Measurements from ENCODE around the gene OSTM1.

OSTM1 gene

GRCh38 chr6:108113557-108114519 is 39.3 kb upstream of the OSTM1 start:
- peak overlapping the region; percentile 61 for H3K4me3 Mint-ChIP-seq
- peaks cover 90% of the 10 kb centered on the region for H3K27me3 Mint-ChIP-seq (ENCODE audit: low read depth)
- H3K27ac Mint-ChIP-seq = peak overlapping the region; percentile 0
- peaks cover 30% of the 10 kb centered on the region for H3K4me1 Mint-ChIP-seq (ENCODE audit: low read depth)
- H3K9me3 Mint-ChIP-seq = no peaks in the 10 kb centered on the region
- peaks cover 5% of the 10 kb centered on the region for H3K36me3 Mint-ChIP-seq (ENCODE audit: low read depth)

- Mint-ChIP-seq H3K9me3 (no peaks in the 10 kb centered on the region), H3K4me1 (ENCODE audit: low read depth) (peaks cover 1% of the 10 kb centered on the region), H3K4me3 (no peak overlapping the region), H3K27ac (no peak overlapping the region), H3K36me3 (ENCODE audit: low read depth) (no peaks in the 10 kb centered on the region), H3K27me3 (ENCODE audit: low read depth) (peaks cover 60% of the 10 kb centered on the region)
Measured at GRCh38 chr6:108108374-108108773, 33.8 kb upstream of the OSTM1 start.

GRCh38 chr6:108107102-108107501 is 32.6 kb upstream of the OSTM1 start:
- no peaks in the 10 kb centered on the region for H3K36me3 Mint-ChIP-seq (ENCODE audit: low read depth)
- H3K4me3 Mint-ChIP-seq = no peak overlapping the region
- no peaks in the 10 kb centered on the region for H3K4me1 Mint-ChIP-seq (ENCODE audit: low read depth)
- H3K27ac Mint-ChIP-seq = no peak overlapping the region
- H3K9me3 Mint-ChIP-seq = no peaks in the 10 kb centered on the region
- peaks cover 53% of the 10 kb centered on the region for H3K27me3 Mint-ChIP-seq (ENCODE audit: low read depth)

GRCh38 chr6:108106694-108107093 is 32.2 kb upstream of the OSTM1 start:
- Mint-ChIP-seq H3K27ac (no peak overlapping the region), H3K4me3 (no peak overlapping the region), H3K36me3 (ENCODE audit: low read depth) (no peaks in the 10 kb centered on the region), H3K4me1 (ENCODE audit: low read depth) (no peaks in the 10 kb centered on the region), H3K9me3 (no peaks in the 10 kb centered on the region), H3K27me3 (ENCODE audit: low read depth) (peaks cover 49% of the 10 kb centered on the region)

GRCh38 chr6:108106261-108106660 is 31.7 kb upstream of the OSTM1 start:
- Mint-ChIP-seq H3K9me3 (no peaks in the 10 kb centered on the region), H3K4me3 (no peak overlapping the region), H3K36me3 (ENCODE audit: low read depth) (no peaks in the 10 kb centered on the region), H3K27ac (no peak overlapping the region), H3K27me3 (ENCODE audit: low read depth) (peaks cover 47% of the 10 kb centered on the region), H3K4me1 (ENCODE audit: low read depth) (no peaks in the 10 kb centered on the region)

GRCh38 chr6:108105571-108105970 is 31.0 kb upstream of the OSTM1 start:
- H3K4me3 Mint-ChIP-seq = no peak overlapping the region
- H3K27me3 Mint-ChIP-seq (ENCODE audit: low read depth) = peaks cover 46% of the 10 kb centered on the region
- no peaks in the 10 kb centered on the region for H3K4me1 Mint-ChIP-seq (ENCODE audit: low read depth)
- H3K27ac Mint-ChIP-seq = no peak overlapping the region
- H3K9me3 Mint-ChIP-seq = no peaks in the 10 kb centered on the region
- no peaks in the 10 kb centered on the region for H3K36me3 Mint-ChIP-seq (ENCODE audit: low read depth)

- Mint-ChIP-seq H3K9me3 (no peaks in the 10 kb centered on the region), H3K4me1 (ENCODE audit: low read depth) (no peaks in the 10 kb centered on the region), H3K27ac (no peak overlapping the region), H3K36me3 (ENCODE audit: low read depth) (no peaks in the 10 kb centered on the region), H3K27me3 (ENCODE audit: low read depth) (peaks cover 36% of the 10 kb centered on the region), H3K4me3 (no peak overlapping the region)
Measured at GRCh38 chr6:108102965-108103364, 28.4 kb upstream of the OSTM1 start.

- Mint-ChIP-seq H3K27me3 (ENCODE audit: low read depth) (peaks cover 25% of the 10 kb centered on the region), H3K4me3 (no peak overlapping the region), H3K36me3 (ENCODE audit: low read depth) (no peaks in the 10 kb centered on the region), H3K4me1 (ENCODE audit: low read depth) (no peaks in the 10 kb centered on the region), H3K27ac (no peak overlapping the region), H3K9me3 (no peaks in the 10 kb centered on the region)
Measured at GRCh38 chr6:108100003-108100402, 25.5 kb upstream of the OSTM1 start.

- no peaks in the 10 kb centered on the region for H3K9me3 Mint-ChIP-seq
- no peaks in the 10 kb centered on the region for H3K4me1 Mint-ChIP-seq (ENCODE audit: low read depth)
- peaks cover 26% of the 10 kb centered on the region for H3K27me3 Mint-ChIP-seq (ENCODE audit: low read depth)
- no peak overlapping the region for H3K4me3 Mint-ChIP-seq
- H3K27ac Mint-ChIP-seq = no peak overlapping the region
- no peaks in the 10 kb centered on the region for H3K36me3 Mint-ChIP-seq (ENCODE audit: low read depth)
Measured at GRCh38 chr6:108097882-108098281, 23.3 kb upstream of the OSTM1 start.

GRCh38 chr6:108093781-108094300 is 19.3 kb upstream of the OSTM1 start:
- no peaks in the 10 kb centered on the region for H3K9me3 Mint-ChIP-seq
- no peaks in the 10 kb centered on the region for H3K36me3 Mint-ChIP-seq (ENCODE audit: low read depth)
- peaks cover 27% of the 10 kb centered on the region for H3K27me3 Mint-ChIP-seq (ENCODE audit: low read depth)
- no peak overlapping the region for H3K4me3 Mint-ChIP-seq
- no peak overlapping the region for H3K27ac Mint-ChIP-seq
- no peaks in the 10 kb centered on the region for H3K4me1 Mint-ChIP-seq (ENCODE audit: low read depth)

GRCh38 chr6:108091288-108091687 is 16.7 kb upstream of the OSTM1 start:
- Mint-ChIP-seq H3K4me1 (ENCODE audit: low read depth) (no peaks in the 10 kb centered on the region), H3K27ac (no peak overlapping the region), H3K9me3 (no peaks in the 10 kb centered on the region), H3K4me3 (no peak overlapping the region), H3K36me3 (ENCODE audit: low read depth) (no peaks in the 10 kb centered on the region), H3K27me3 (ENCODE audit: low read depth) (peaks cover 38% of the 10 kb centered on the region)

GRCh38 chr6:108083349-108083748 is 8.8 kb upstream of the OSTM1 start:
- H3K27me3 Mint-ChIP-seq (ENCODE audit: low read depth) = peaks cover 52% of the 10 kb centered on the region
- H3K4me1 Mint-ChIP-seq (ENCODE audit: low read depth) = peaks cover 3% of the 10 kb centered on the region
- H3K27ac Mint-ChIP-seq = no peak overlapping the region

GRCh38 chr6:108082539-108082938 is 8.0 kb upstream of the OSTM1 start:
- no peaks in the 10 kb centered on the region for H3K9me3 Mint-ChIP-seq
- peaks cover 3% of the 10 kb centered on the region for H3K4me1 Mint-ChIP-seq (ENCODE audit: low read depth)
- peaks cover 54% of the 10 kb centered on the region for H3K27me3 Mint-ChIP-seq (ENCODE audit: low read depth)
- H3K27ac Mint-ChIP-seq = no peak overlapping the region
- no peaks in the 10 kb centered on the region for H3K36me3 Mint-ChIP-seq (ENCODE audit: low read depth)
- H3K4me3 Mint-ChIP-seq = no peak overlapping the region

More at GRCh38 chr6:108083349-108083748, 8.8 kb upstream of the OSTM1 start:
- Mint-ChIP-seq H3K36me3 (ENCODE audit: low read depth) (no peaks in the 10 kb centered on the region), H3K9me3 (no peaks in the 10 kb centered on the region), H3K4me3 (no peak overlapping the region)

- H3K27ac Mint-ChIP-seq = no peak overlapping the region
- peaks cover 40% of the 10 kb centered on the region for H3K27me3 Mint-ChIP-seq (ENCODE audit: low read depth)
- H3K4me1 Mint-ChIP-seq (ENCODE audit: low read depth) = peaks cover 3% of the 10 kb centered on the region
- no peaks in the 10 kb centered on the region for H3K36me3 Mint-ChIP-seq (ENCODE audit: low read depth)
- no peaks in the 10 kb centered on the region for H3K9me3 Mint-ChIP-seq
- no peak overlapping the region for H3K4me3 Mint-ChIP-seq
Measured at GRCh38 chr6:108080010-108080780, 5.7 kb upstream of the OSTM1 start.
